Measurements from ENCODE around the gene GUCY2F.

The GUCY2F gene

DNA sequence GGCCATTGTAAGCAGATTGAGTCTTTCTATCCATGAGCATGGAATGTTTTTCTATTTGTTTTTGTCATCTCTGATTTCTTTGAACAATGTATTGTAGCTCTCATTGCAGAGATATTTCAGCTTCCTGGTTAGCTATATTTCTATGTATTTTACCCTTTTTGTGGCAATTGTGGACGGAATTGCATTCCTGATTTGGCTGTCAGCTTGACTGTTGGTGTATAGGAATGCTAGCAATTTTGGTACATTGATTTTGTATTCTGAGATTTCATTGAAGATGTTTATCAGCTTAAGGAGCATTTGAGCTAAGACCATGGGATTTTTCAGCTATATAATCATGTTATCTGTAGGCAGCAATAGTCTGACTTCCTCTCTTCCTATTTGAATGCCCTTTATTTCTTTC lies 154.6 kb downstream of the GUCY2F start:
- TF ChIP-seq FOXP2 (optimal IDR thresholded peaks at IDR 0.05; ENCODE audit: borderline replicate concordance, extremely low read depth, extremely low read length, insufficient read depth) = no peak
- no peak for TF ChIP-seq SIN3A (IDR thresholded peaks at IDR 0.05; ENCODE audit: borderline replicate concordance, insufficient read depth, low read length)
- TF ChIP-seq POLR2AphosphoS5 (IDR thresholded peaks at IDR 0.05; ENCODE audit: low read depth, low read length) = no peak
- no peak for TF ChIP-seq TAF1 (IDR thresholded peaks at IDR 0.05; ENCODE audit: borderline replicate concordance, insufficient read depth, low read length)
- TF ChIP-seq, protein P1, sequence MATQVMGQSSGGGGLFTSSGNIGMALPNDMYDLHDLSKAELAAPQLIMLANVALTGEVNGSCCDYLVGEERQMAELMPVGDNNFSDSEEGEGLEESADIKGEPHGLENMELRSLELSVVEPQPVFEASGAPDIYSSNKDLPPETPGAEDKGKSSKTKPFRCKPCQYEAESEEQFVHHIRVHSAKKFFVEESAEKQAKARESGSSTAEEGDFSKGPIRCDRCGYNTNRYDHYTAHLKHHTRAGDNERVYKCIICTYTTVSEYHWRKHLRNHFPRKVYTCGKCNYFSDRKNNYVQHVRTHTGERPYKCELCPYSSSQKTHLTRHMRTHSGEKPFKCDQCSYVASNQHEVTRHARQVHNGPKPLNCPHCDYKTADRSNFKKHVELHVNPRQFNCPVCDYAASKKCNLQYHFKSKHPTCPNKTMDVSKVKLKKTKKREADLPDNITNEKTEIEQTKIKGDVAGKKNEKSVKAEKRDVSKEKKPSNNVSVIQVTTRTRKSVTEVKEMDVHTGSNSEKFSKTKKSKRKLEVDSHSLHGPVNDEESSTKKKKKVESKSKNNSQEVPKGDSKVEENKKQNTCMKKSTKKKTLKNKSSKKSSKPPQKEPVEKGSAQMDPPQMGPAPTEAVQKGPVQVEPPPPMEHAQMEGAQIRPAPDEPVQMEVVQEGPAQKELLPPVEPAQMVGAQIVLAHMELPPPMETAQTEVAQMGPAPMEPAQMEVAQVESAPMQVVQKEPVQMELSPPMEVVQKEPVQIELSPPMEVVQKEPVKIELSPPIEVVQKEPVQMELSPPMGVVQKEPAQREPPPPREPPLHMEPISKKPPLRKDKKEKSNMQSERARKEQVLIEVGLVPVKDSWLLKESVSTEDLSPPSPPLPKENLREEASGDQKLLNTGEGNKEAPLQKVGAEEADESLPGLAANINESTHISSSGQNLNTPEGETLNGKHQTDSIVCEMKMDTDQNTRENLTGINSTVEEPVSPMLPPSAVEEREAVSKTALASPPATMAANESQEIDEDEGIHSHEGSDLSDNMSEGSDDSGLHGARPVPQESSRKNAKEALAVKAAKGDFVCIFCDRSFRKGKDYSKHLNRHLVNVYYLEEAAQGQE (IDR thresholded peaks at IDR 0.05; ENCODE audit: insufficient read depth in 1 of 2, low read depth in 2 of 2, low read length in 2 of 2) = no peak
